Astrocyte of the hippocampus (primary cell): Measurements from ENCODE around the gene FBXL13.
"Not testable (repeated sequence)": the region's sequence is repeated elsewhere in the genome, so short reads cannot be mapped to it uniquely, and the experiment has no call there.

ENCODE experiments used
- DNase-seq: peaks from one replicate; pipeline ENCODE4 v3.0.0; 2011; ENCODE audit warnings: low read depth, low spot score

The FBXL13 gene

GRCh38 chr7:103079836-103080235 lies 5.2 kb upstream of the FBXL13 start:
- DNase-seq = peak; percentile 60

- not testable (repeated sequence) for DNase-seq
These were observed 3.6 kb upstream of the FBXL13 start for GRCh38 chr7:103078226-103078625.

- no peak for DNase-seq
These were observed 2.7 kb upstream of the FBXL13 start for GRCh38 chr7:103077318-103077717.

DNA sequence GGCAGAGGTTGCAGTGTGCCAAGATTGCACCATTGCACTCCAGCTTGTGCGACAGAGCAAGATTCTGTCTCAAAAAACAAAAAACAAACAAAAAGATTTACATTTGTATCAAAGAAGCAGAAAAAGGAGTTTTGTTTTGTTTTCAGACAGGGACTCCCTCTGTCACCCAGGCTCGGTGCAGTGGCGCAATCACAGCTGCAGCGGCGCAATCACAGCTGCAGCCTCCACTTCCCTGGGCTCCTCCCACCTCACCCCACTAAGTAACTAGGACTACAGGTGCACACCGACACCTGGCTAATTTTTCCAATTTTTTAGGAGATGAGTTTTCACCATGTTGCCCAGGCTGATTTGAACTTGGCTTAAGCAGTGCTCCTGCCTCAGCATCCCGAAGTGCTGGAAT lies 2.2 kb upstream of the FBXL13 start:
- DNase-seq = no peak

- DNase-seq = peak; percentile 76
These were observed 832 bp upstream of the FBXL13 start for GRCh38 chr7:103075337-103075918.

DNA sequence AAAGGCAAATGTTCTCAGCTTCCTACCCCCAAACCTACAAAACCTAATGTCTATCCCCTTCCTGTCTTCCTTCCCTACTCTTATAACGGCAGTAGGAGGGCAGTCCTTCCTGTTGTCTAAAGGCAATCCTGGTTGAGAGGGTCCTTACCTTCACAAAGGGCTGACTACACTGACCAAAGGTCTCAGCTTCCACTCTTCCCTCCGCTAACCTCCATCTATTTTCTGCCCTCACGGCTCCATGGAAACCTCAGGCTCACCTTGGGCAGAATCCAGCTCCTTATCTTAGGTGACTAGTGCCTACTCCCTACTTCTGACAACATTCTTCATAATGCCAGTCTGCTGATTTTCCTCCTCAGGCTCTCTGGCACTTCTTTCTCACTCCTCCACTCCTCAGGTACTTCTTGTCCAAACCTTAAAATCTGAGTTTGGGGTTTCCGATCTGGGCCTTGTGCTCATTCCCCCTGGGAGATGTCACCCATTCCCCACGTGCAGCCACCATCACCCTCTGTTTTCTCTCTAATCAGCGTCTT lies 542 bp downstream of the FBXL13 start:
- DNase-seq = no peak

GRCh38 chr7:103071000-103071399 lies 3.6 kb downstream of the FBXL13 start:
- DNase-seq = no peak

- no peak for DNase-seq
These were observed 5.9 kb downstream of the FBXL13 start for GRCh38 chr7:103068414-103069403.

- DNase-seq = peak; percentile 15
These were observed 8.9 kb downstream of the FBXL13 start for GRCh38 chr7:103065667-103066066.

- no peak for DNase-seq
These were observed 10.7 kb downstream of the FBXL13 start for GRCh38 chr7:103063895-103064294.

DNA sequence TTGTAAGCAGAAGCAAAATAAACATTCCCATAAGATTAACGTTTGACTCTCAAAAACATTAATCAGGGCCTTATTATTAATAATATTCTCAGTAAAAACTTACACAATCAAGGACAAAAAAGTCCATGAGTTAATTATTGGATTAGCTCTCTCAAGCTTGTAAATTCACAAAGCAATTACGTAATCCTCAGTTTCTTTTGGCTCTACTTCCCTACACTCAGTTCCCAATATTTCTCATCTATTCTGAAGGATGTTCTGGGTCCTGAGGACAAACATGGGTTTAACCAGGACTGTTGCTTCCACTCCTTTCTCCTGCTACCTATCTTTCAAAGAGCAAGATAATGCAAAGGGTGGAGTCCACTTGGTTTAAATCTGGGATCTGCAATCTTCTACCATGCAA lies 15.1 kb downstream of the FBXL13 start:
- DNase-seq = no peak

- no peak for DNase-seq
These were observed 16.5 kb downstream of the FBXL13 start for GRCh38 chr7:103058122-103058521.

GRCh38 chr7:103056006-103056405 lies 18.6 kb downstream of the FBXL13 start:
- not testable (repeated sequence) for DNase-seq

DNA sequence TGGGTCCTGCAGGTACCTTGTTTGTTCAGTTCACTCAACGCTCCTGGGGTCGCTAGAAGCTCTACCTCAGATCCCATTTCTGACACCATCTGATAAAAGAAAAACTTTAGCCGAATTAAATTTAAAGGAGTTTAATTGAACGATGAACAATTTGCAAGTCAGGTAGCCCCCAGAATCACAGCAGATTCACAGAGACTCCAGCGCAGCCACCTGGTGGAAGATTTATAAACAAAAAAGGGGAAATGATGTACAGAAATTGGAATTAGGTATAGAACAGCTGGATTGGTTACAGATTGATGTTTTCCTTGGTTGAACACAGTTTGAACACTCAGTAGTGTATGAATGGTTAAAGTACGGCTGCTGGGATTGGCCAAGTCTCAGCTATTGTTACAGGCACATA lies 23.1 kb downstream of the FBXL13 start:
- no peak for DNase-seq

- no peak for DNase-seq
These were observed 25.8 kb downstream of the FBXL13 start for GRCh38 chr7:103048833-103049232.

DNA sequence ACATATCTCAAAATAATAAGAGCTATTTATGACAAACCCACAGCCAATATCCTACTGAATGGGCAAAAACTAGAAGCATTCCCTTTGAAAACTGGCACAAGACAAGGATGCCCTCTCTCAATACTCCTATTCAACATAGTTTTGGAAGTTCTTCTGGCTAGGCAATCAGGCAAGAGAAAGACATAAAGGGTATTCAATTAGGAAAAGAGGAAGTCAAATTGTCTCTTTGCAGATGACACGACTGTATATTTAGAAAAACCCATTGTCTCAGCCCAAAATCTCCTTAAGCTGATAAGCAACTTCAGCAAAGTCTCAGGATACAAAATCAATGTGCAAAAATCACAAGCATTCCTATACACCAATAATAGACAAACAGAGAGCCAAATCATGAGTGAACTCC lies 32.8 kb downstream of the FBXL13 start:
- DNase-seq = not testable (repeated sequence)

GRCh38 chr7:103037823-103038739 lies 36.5 kb downstream of the FBXL13 start:
- DNase-seq = not testable (repeated sequence)

- no peak for DNase-seq
These were observed 37.1 kb downstream of the FBXL13 start for GRCh38 chr7:103037476-103037822.

DNA sequence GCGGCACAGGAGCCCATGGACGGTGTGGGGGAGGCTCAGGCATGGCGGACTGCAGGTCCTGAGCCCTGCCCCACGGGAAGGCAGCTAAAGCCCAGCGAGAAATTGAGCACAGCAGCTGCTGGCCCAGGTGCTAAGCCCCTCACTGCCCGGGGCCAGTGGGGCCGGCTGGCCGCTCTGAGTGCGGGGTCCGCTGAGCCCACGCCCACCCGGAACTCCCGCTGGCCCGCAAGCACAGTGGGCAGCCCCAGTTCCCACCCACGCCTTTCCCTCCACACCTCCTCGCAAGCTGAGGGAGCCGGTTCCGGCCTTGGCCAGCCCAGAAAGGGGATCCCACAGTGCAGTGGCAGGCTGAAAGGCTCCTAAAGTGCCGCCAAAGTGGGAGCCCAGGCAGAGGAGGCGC lies 40.3 kb downstream of the FBXL13 start:
- not testable (repeated sequence) for DNase-seq

GRCh38 chr7:103031781-103032180 lies 42.8 kb downstream of the FBXL13 start:
- peak; percentile 20 for DNase-seq

DNA sequence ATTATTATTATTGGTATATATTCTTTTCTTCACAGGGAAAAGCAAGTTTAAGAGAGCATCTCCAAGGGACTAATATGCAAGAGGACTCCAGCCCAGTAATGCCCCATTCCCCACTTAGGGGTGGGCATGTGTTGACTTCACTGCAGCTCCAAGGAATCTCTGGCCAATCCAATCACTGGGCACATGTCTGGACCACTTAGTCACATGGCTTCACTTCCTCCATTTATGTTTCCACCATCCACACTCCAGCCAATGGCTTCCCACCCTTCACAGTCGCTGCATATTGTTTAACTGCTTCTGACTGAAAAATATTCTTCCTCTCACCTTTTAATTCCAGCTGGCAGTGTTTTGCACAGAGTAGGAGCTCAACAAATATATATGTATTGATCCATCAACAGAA lies 43.6 kb downstream of the FBXL13 start:
- DNase-seq = no peak

DNA sequence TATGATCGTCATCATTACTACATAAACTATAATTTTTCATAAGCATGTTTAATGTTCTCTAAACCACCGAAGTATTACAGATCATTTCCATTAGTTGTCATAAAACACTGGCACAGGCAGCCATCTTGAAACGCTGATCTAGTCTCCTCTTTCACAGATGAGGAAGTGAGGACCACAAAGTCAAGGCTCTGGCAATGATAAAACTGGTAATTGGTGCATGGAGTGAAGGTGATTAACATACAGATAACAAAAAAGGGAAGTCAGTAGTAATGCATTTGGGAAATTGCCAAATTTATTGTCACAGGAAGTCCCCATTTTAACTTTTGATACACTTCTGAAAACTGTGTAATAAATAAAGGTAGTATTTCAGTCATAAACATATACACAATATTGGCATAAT lies 49.3 kb downstream of the FBXL13 start:
- DNase-seq = no peak
